Measurements from ENCODE around the gene PPP1R16B. TPM values are rescaled to one million over a fixed set of nuclear protein-coding genes. Genes with fewer than 3 reads are reported as not detected.

Gene PPP1R16B
- total RNA-seq, 1 donor: 72.4 TPM

DNA sequence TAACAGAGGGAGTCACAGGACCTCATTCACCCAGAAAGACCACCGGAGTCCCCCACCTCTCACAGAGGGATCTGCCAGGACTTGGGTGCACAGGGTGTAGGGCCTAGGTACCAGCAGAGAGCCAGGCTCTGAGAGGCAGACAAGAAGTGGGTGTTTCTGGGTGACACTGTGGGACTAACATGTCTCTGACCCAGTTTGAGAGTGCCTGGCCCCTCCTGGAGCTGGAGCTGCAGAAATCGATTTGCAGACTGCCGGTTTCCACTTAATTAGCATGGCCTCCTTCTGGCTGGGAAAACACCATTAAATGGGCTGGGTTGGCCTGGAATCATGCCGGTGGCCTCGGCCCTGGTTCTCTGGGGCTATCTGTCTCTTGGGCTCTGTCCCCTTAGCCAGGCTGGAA lies 59.2 kb downstream of the PPP1R16B start:
- Histone ChIP-seq H3K9me3 (ENCODE audit: low read depth, low read length) (no peaks in the 10 kb centered on the region), H3K4me1 (ENCODE audit: insufficient read depth, low read length) (peaks cover 59% of the 10 kb centered on the region), H3K4me3 (ENCODE audit: low read length) (no peak overlapping the region), H3K27me3 (ENCODE audit: insufficient read depth, low read length) (no peaks in the 10 kb centered on the region)

DNA sequence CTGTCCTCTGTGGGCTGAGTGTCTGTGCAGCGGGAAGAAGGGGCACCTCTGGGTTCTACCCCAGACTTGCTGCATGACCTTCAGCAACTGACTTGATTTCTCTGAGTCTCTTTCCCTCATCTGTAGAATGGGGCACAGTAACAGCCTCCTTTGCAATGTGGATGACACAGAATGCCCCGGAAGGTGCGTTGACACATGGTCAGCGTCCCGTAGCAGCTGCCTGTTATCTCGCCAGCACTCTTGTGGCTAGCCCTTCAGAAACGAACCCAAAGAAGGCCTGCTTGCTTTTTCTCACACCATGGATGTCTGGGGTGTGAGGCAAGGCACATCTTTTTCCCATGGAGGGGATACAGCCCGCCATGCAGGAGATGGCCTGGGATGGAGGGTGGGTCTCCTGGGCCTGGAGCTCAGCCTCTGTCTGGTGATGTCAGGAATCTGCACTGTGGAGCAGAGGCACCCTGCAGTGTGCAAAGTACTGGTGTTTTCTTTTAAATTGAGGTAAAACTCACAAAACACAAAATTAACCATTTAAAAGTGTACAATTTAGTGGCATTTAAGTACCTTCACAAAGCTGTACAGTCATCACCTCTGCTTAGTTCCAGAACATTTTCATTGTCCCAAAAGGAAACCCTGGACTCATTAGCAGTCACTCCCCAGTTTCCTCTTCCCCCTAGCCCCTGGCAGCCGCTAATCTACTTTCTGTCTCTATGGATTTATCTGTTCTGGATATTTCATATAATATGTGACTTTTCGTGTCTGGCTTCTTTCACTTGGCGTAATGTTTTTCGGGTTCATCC lies 61.0 kb downstream of the PPP1R16B start:
- Histone ChIP-seq H3K4me3 (ENCODE audit: low read length) (no peak overlapping the region), H3K9me3 (ENCODE audit: low read depth, low read length) (no peaks in the 10 kb centered on the region), H3K4me1 (ENCODE audit: insufficient read depth, low read length) (peaks cover 58% of the 10 kb centered on the region), H3K27me3 (ENCODE audit: insufficient read depth, low read length) (no peaks in the 10 kb centered on the region)

DNA sequence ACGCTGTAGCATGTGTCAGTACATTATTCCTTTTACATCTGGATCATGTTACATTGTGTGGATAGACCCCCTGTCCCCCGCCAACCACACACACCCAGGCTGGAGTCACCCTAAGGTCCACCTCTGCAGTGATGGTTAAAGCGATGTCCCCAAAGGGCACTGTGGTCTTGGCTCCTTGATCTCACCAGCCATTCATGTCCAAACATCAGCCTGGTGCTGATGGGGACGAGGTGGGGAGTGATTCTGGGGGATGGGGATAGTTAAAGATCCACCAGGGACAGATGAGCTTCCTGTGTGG lies 61.5 kb downstream of the PPP1R16B start:
- no peak overlapping the region for H3K4me3 ChIP-seq (ENCODE audit: low read length)
- H3K27me3 ChIP-seq (ENCODE audit: insufficient read depth, low read length): no peaks in the 10 kb centered on the region
- peaks cover 56% of the 10 kb centered on the region for H3K4me1 ChIP-seq (ENCODE audit: insufficient read depth, low read length)
- H3K9me3 ChIP-seq (ENCODE audit: low read depth, low read length): no peaks in the 10 kb centered on the region

DNA sequence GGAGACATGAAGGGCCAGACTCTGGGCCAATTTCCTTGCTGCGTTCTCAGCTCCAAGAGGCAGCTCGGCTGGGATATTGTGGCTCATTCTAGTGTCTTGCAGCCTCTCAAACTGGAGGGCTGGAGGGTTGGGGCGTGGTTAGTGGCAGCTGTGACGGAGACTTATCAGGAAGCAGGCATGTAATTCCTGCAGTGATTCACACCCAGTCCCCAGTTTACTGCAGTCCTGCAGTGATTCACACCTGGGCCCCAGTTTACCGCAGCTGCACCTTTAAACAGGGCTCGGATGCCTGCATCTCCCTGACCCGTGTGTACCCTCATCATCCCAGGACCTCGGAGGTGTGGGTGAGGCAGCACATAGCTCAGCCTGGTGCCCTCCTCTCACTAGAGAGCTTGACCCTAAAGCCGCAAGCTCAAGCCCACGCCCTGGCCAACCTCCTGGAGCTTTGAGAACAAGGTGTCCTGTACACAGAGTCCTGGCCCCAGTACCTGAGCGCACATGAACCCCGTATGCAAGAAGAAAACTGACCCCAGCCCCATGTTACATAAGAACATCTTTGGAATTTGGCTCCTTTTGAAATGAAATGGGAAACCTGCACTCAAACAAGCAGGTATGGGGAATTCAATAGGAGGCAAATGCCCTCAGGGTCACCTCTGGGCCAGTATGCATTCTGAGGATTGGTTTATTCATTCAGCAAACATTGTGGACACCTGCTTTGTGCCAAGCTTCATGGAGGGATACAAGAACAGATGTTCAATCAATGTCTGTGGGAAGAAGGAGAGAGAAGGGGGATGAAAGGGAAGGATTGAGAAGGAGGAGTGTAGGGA lies 65.4 kb downstream of the PPP1R16B start:
- Histone ChIP-seq H3K4me1 (ENCODE audit: insufficient read depth, low read length) (peaks cover 66% of the 10 kb centered on the region), H3K9me3 (ENCODE audit: low read depth, low read length) (no peaks in the 10 kb centered on the region), H3K27me3 (ENCODE audit: insufficient read depth, low read length) (no peaks in the 10 kb centered on the region), H3K4me3 (ENCODE audit: low read length) (no peak overlapping the region)

DNA sequence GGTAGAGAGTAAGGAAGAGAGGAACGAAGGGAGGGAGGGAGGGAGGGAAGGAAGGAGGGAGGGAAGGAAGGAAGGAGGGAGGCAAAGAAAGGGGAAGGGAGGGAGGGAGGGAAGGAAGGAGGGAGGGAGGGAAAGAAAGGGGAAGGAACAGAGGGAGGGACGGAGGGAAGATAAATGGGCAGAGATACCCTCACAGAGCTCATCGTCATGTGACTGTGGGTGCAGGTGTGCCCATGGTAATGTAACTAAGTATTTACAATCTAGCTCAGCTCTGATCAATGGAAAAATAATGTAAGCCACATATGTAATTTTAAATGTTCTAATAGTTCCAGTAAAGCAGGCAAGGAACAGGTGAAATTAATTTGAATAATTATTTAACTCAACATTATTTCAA lies 66.1 kb downstream of the PPP1R16B start:
- Histone ChIP-seq H3K27me3 (ENCODE audit: insufficient read depth, low read length) (no peaks in the 10 kb centered on the region), H3K4me3 (ENCODE audit: low read length) (no peak overlapping the region), H3K9me3 (ENCODE audit: low read depth, low read length) (no peaks in the 10 kb centered on the region), H3K4me1 (ENCODE audit: insufficient read depth, low read length) (peaks cover 69% of the 10 kb centered on the region)

DNA sequence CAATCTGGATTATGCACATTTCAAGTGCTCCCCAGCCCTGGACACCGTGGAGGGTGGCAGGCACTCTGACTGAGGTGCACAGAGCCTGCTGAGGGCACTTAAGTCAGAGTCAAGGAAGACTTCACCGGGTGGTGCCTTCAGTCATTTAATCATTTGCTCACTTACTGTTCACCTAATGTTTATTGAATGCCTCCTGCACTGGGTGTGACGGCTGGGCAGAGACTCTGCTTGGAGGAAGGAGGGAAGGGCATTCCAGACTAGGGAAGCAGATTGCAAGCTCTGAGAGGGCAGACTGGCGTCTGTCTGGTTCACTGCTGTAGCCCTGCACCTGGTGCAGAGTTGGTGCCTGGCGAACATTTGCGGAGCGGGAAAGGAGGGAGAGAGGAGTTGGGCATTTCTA lies 66.5 kb downstream of the PPP1R16B start:
- no peak overlapping the region for H3K4me3 ChIP-seq (ENCODE audit: low read length)
- H3K4me1 ChIP-seq (ENCODE audit: insufficient read depth, low read length): peaks cover 67% of the 10 kb centered on the region
- no peaks in the 10 kb centered on the region for H3K27me3 ChIP-seq (ENCODE audit: insufficient read depth, low read length)
- H3K9me3 ChIP-seq (ENCODE audit: low read depth, low read length): no peaks in the 10 kb centered on the region

DNA sequence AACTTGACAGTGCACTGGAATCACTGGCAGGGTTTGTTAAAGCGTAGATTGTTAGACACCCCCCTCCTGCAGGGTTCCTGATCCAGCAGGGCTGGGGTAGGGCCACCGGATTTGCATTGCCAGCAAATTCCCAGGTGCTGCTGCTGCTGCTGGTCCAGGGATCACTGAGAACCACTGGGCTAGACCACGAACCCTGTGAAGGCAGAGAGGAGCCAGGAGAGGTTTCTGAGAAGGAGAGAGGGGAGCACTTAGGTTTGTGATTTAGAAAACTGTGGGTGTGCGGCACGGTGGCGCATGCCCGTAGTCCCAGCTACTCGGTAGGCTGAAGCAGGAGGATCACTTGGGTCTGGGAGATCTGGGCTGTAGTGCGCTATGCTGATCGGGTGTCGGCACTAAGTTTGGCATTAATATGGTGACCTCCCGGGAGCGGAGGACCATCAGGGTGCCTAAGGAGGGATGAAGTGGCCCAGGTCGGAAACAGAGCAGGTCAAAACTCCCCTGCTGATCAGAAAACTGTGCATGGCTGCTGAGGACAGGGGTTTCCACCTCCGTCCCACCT lies 67.1 kb downstream of the PPP1R16B start:
- peaks cover 69% of the 10 kb centered on the region for H3K4me1 ChIP-seq (ENCODE audit: insufficient read depth, low read length)
- no peaks in the 10 kb centered on the region for H3K9me3 ChIP-seq (ENCODE audit: low read depth, low read length)
- H3K4me3 ChIP-seq (ENCODE audit: low read length): no peak overlapping the region
- H3K27me3 ChIP-seq (ENCODE audit: insufficient read depth, low read length): no peaks in the 10 kb centered on the region

DNA sequence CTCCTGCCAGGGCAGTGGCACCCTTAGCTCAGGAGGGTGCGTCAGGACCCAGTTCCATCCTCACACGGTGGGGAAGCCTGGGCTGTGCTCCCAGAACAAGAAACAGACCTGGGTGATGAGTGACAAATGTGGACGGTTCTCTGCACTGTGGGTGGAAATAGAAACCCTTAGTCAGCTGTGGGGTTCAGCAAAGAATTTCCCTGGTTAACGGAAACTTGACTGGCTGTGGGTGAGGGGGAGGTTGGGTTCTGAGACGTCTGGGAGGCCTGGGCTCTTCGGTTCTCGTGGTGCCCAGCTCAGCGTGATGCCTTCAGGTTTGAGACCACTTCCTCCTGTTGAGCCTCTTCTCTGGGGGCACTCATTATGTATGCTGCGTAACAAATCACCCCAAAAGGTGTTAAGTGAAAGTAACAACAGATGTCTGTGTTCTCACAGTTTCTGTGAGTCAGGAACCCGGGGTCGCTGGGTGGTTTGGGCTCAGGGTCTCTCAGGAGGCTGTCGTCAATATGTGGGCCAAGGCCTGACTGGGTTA lies 67.6 kb downstream of the PPP1R16B start:
- Histone ChIP-seq H3K4me1 (ENCODE audit: insufficient read depth, low read length) (peaks cover 70% of the 10 kb centered on the region), H3K27me3 (ENCODE audit: insufficient read depth, low read length) (no peaks in the 10 kb centered on the region), H3K9me3 (ENCODE audit: low read depth, low read length) (no peaks in the 10 kb centered on the region), H3K4me3 (ENCODE audit: low read length) (no peak overlapping the region)

DNA sequence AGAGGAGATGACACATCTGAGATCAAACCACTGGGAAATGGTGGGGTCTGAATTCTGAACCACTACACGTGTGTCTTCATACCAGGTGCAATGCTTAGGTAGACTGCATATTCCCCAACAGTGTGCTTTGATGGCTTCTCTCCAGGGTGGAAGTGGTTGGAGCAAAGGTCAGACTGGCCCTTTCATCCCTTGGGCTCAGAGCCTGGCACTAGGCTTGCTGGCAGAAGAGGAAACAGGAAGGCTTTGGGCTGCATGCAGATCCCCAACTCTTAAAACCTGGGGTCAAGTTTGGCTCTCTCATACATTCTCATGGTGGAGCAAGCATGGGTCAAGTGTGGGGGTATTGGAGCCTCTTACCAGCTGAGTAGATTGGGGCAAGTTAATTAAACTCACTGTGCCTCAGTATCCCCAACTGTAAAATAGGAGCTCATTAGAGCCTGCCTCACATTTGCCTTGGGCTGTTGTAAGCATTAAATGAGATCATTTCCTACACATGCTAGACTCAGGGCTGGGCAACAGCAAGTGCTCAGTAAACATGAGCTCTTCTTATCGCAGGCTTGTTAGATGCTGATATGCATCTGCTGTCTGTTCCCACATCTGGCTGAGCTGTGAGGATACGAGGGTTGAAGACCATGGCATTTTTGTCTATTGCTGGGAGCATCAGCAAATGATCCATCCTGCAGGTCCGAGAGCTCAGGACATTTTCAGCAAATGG lies 69.1 kb downstream of the PPP1R16B start:
- Histone ChIP-seq H3K4me3 (ENCODE audit: low read length) (peak overlapping the region; percentile 11), H3K27me3 (ENCODE audit: insufficient read depth, low read length) (no peaks in the 10 kb centered on the region), H3K9me3 (ENCODE audit: low read depth, low read length) (no peaks in the 10 kb centered on the region), H3K4me1 (ENCODE audit: insufficient read depth, low read length) (peaks cover 81% of the 10 kb centered on the region)

DNA sequence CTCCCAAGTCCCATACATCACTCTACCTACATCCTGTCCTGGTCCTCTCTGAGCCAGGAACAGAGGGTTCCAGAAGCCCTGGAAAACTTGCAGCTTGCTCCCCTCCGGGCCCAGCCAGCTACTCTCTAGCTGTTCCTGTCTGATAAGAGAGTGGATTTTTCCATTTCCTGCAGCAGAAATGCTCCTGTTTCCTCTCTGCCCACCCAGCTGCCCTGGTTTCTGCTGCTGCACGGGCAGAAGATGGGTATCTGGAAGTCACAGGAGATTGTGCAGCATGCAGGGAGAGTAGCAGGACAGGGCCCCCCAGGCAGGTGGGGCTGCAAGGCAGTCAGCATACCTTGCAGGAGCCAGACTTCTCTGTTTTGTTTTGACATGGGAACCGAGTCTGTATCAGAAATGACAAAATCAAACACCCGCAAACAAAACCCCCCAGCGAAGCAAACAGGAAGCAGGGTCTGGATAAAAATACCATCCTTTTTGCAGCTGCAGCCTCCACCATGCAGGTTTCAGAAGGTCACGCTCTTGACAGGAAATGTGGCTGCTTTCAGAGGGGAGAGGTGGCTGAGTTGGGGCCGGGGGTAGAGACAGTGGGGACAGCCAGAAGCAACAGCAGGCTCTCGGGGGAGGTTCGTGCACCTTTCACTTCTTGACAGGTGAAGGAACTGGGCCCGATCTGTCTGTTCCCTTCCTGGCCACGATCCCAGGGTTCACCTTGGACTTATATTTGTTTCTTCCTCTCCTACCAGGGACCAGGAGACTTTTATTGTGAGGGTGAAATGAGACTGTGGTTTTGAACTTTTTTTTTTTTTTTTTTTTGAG lies 69.9 kb downstream of the PPP1R16B start:
- Histone ChIP-seq H3K4me1 (ENCODE audit: insufficient read depth, low read length) (peaks cover 81% of the 10 kb centered on the region), H3K9me3 (ENCODE audit: low read depth, low read length) (no peaks in the 10 kb centered on the region), H3K27me3 (ENCODE audit: insufficient read depth, low read length) (no peaks in the 10 kb centered on the region), H3K4me3 (ENCODE audit: low read length) (peak overlapping the region; percentile 11)

DNA sequence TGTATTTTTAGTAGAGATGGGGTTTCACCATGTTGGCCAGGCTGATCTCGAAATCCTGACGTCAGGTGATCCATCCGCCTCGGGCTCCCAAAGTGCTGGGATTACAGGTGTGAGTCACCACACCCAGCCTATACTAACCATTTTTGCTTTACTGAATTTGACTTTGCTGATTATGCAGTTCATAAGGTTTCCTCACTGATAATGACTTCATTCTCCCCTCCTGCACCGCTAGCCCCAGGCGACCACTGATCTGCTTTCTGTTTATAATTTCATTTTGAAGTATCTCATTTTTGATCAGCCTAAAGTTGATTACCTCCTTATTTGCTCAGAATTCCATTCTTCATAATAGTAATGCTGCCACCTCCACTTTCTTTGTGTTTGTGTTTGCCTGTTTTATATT lies 72.0 kb downstream of the PPP1R16B start:
- Histone ChIP-seq H3K27me3 (ENCODE audit: insufficient read depth, low read length) (no peaks in the 10 kb centered on the region), H3K4me1 (ENCODE audit: insufficient read depth, low read length) (peaks cover 78% of the 10 kb centered on the region), H3K9me3 (ENCODE audit: low read depth, low read length) (no peaks in the 10 kb centered on the region), H3K4me3 (ENCODE audit: low read length) (no peak overlapping the region)

DNA sequence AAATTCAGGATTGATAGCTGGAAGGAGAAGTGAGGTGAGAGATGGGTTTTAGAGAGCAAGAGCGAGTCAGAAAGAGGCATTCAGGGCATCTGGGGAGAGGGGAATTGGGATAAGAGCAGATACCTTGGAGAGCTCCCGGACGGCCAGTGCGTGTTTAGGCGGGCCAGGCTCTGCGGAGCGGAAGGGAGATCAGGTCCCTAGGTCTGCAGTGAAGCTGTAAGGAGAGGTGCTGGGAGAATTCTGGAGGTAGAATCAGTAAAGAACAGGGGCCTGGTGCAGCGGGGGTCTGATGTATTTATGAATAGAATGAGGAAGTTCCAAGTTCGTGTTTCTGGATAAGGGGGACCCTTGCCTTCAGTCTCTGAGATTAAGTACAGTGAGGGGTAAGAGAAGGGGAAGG lies 73.4 kb downstream of the PPP1R16B start:
- Histone ChIP-seq H3K4me1 (ENCODE audit: insufficient read depth, low read length) (peaks cover 78% of the 10 kb centered on the region), H3K9me3 (ENCODE audit: low read depth, low read length) (no peaks in the 10 kb centered on the region), H3K27me3 (ENCODE audit: insufficient read depth, low read length) (no peaks in the 10 kb centered on the region), H3K4me3 (ENCODE audit: low read length) (no peak overlapping the region)

DNA sequence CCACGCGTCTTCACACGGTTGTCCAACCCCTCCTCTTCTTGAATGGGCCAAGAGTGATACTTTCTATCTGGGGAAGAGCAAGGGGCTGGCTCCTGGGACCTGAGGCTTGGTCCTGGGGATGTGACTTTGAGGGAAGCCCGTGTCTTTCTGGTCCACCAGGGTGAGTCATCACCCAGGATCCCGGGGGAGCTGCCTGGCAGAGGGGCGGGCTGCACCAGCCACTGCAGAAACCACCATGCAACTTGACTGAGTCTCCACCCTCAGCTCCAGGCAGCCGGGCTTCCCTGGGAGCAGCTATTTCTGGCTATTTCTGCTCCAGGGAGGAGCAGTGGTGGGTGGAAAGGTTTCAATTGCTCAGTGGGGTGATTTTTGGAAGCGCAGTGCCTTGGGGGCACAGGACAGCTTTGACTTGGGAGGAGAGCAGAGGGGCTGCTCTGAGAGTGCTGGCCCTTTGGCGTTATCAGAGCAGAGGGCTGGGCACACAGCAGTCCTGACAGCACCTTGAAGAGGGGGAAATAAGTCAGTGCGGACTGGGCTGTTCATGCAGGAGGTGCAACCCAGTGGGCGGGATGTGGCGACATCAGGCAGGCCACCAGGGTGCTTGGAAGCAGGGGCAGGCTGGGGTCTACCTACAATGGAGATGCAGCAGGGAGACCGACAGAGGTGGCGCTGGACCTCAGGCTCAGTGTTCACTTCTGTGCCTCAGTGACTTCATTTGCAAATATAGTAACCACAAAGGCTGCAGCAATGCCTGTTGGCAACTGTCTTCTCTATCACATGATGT lies 75.6 kb downstream of the PPP1R16B start:
- H3K27me3 ChIP-seq (ENCODE audit: insufficient read depth, low read length): no peaks in the 10 kb centered on the region
- H3K4me1 ChIP-seq (ENCODE audit: insufficient read depth, low read length): peaks cover 65% of the 10 kb centered on the region
- H3K9me3 ChIP-seq (ENCODE audit: low read depth, low read length): no peaks in the 10 kb centered on the region
- no peak overlapping the region for H3K4me3 ChIP-seq (ENCODE audit: low read length)
